Tracheal epithelial cell (primary cell): Measurements from ENCODE around the gene CAVIN3. TPM values are rescaled to one million over a fixed set of nuclear protein-coding genes. Genes with fewer than 3 reads are reported as not detected.

Experiments used
- total RNA-seq: library from RNA; depleted of rRNA; stranded (reverse); fragments of >200 nt; gene quantifications from 2 replicates; pipeline ENCODE4 v1.2.1, GENCODE V29; 2014

The CAVIN3 gene, protein sequence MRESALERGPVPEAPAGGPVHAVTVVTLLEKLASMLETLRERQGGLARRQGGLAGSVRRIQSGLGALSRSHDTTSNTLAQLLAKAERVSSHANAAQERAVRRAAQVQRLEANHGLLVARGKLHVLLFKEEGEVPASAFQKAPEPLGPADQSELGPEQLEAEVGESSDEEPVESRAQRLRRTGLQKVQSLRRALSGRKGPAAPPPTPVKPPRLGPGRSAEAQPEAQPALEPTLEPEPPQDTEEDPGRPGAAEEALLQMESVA
- total RNA-seq, result 39.2 and 50.1 TPM in 2 replicates

DNA sequence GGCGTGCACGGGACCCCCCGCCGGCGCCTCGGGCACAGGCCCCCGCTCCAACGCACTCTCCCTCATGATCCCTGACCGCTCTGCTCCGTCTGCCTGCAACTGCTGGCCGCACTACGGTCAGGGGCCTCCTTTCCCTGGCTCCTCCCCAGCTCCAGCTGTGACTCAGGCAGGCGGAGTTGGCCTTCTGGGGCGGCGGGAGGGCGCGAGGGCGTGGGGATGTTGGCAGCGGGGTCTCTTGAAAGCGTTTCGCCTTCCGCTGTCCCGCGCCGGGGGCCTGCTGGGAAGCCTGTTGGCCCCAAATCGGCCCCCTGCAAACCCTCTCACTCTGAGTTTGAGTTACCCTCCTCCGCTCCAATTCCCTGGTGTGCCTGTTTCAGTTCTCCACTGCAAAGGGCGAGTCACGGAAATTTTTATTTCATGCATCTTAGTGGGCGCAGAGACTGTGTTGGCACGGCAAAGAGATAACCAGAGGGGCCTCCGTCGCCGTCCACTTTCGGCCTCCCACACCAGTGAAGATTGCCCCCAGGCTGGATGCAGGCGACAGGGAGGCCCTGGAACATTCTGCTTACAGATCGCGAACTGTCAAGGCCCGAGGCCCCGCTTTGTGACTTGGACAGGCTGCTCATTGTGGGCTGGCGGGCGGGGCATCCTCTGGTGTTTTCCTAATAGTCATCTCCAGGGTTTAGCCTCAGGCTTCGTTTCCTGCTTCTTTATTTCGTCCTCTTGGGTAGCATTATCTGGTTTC is at the start of gene CAVIN3:
Gene CAVIN3, minus strand, starts transcription at position 91 of the 745 bp plus-strand sequence. Its CDS starts 25 bp downstream, at position 66.

Other genes with a start within 250 kb of the CAVIN3 start
- not detected in 2 replicates for gene OR56B4, start 212.8 kb downstream of the CAVIN3 start, total RNA-seq
- not detected in 2 replicates for gene OR52B2, start 150.2 kb downstream of the CAVIN3 start, total RNA-seq
- gene OR52W1, start 121.3 kb downstream of the CAVIN3 start, total RNA-seq, result not detected in 2 replicates
- not detected in 2 replicates for gene C11orf42, start 114.9 kb downstream of the CAVIN3 start, total RNA-seq
- gene FHIP1B, start 85.9 kb downstream of the CAVIN3 start, total RNA-seq, result 8.9 and 10.2 TPM in 2 replicates
- gene CNGA4, start 81.4 kb downstream of the CAVIN3 start, total RNA-seq, result 0.64 TPM in 1 of 2 replicates, not detected in the other
- not detected in 2 replicates for gene CCKBR, start 60.7 kb downstream of the CAVIN3 start, total RNA-seq
- 3.0 and 3.4 TPM in 2 replicates for gene SMPD1, start 70.0 kb upstream of the CAVIN3 start, total RNA-seq
- gene APBB1, start 98.6 kb upstream of the CAVIN3 start, total RNA-seq, result 5.3 and 10.6 TPM in 2 replicates
- 0.85 TPM in 1 of 2 replicates, not detected in the other for gene HPX, start 120.5 kb upstream of the CAVIN3 start, total RNA-seq
- gene TRIM3, start 153.4 kb upstream of the CAVIN3 start, total RNA-seq, result 10.7 and 10.8 TPM in 2 replicates
- gene ARFIP2, start 160.8 kb upstream of the CAVIN3 start, total RNA-seq, result 47.3 and 68.0 TPM in 2 replicates
- 31.5 and 68.2 TPM in 2 replicates for gene TIMM10B, start 161.0 kb upstream of the CAVIN3 start, total RNA-seq
- 1.7 and 3.2 TPM in 2 replicates for gene DNHD1, start 176.8 kb upstream of the CAVIN3 start, total RNA-seq